GM19035 (cell line): Measurements from ENCODE around the gene LYVE1.
"Not testable (repeated sequence)": the region's sequence is repeated elsewhere in the genome, so short reads cannot be mapped to it uniquely, and the experiment has no call there.

Experiments
- ATAC-seq: cut with Tn5 transposase; IDR thresholded peaks from one replicate; pipeline ENCODE4 v1.9.1; 2021; ENCODE audit not compliant: unreplicated experiment

Gene LYVE1

GRCh38 chr11:10568486-10568941, at the start of gene LYVE1:
TSS of gene LYVE1 (minus strand) at chr11:10568665. CDS start at chr11:10568532, 133 bp downstream.
- ATAC-seq = no peak

- no peak for ATAC-seq
Measured at GRCh38 chr11:10617551-10617950, 49.1 kb upstream of the LYVE1 start.

GRCh38 chr11:10611979-10612862, 43.8 kb upstream of the LYVE1 start:
- ATAC-seq = no peak

- no peak for ATAC-seq
Measured at GRCh38 chr11:10609636-10610035, 41.2 kb upstream of the LYVE1 start.

GRCh38 chr11:10608584-10608983, 40.1 kb upstream of the LYVE1 start:
- ATAC-seq = no peak

GRCh38 chr11:10607462-10608132, 39.1 kb upstream of the LYVE1 start:
- ATAC-seq = no peak

- peak; percentile 76 for ATAC-seq
Measured at GRCh38 chr11:10606536-10607208, 38.2 kb upstream of the LYVE1 start.

GRCh38 chr11:10605941-10606381, 37.5 kb upstream of the LYVE1 start:
- no peak for ATAC-seq

GRCh38 chr11:10604798-10605197, 36.3 kb upstream of the LYVE1 start:
- ATAC-seq = no peak

GRCh38 chr11:10604340-10604748, 35.9 kb upstream of the LYVE1 start:
- ATAC-seq = no peak

GRCh38 chr11:10603721-10604297, 35.3 kb upstream of the LYVE1 start:
- ATAC-seq = no peak

GRCh38 chr11:10602945-10603344, 34.5 kb upstream of the LYVE1 start:
- ATAC-seq = no peak

GRCh38 chr11:10602366-10602765, 33.9 kb upstream of the LYVE1 start:
- no peak for ATAC-seq

GRCh38 chr11:10601837-10602236, 33.4 kb upstream of the LYVE1 start:
- no peak for ATAC-seq

- ATAC-seq = no peak
Measured at GRCh38 chr11:10600570-10601248, 32.2 kb upstream of the LYVE1 start.

GRCh38 chr11:10599388-10600175, 31.1 kb upstream of the LYVE1 start:
- no peak for ATAC-seq

- ATAC-seq = no peak
Measured at GRCh38 chr11:10598816-10599215, 30.4 kb upstream of the LYVE1 start.

- no peak for ATAC-seq
Measured at GRCh38 chr11:10597877-10598351, 29.4 kb upstream of the LYVE1 start.

- ATAC-seq = not testable (repeated sequence)
Measured at GRCh38 chr11:10595840-10596239, 27.4 kb upstream of the LYVE1 start.

GRCh38 chr11:10594407-10594806, 25.9 kb upstream of the LYVE1 start:
- ATAC-seq = no peak
